ENCODE results near the gene RPS21.

DNA sequence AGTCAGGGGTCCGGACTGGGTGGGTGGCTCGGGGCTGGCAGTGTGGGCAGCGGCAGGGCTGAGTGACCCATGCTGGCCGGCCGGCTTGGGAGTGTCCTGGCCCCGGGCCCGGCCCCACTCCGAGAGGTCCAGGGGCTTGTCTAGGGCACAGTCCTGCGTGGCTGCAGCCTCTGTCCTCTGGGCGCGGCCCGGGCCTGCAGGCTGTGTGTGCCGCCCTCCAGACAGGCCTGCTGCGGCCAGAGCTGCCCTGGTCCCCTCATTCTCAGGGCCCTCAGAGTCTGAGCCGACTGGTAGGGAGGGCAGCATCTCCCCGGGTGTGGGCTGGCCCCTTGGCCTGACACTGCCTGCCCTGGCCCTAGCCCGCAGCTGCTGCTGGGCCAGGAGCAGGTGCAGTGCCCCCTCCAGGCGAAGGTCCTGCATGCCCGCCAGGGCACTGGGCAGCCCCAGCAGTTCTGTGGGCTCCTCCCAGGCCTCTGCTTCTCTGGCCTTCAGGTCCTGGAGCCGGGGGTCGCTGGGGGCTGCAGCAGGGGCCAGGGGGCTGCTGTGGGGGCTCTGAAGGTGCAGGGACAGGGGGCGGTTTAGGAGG is 27.1 kb downstream of the RPS21 start:
- TF ChIP-seq, protein P1, sequence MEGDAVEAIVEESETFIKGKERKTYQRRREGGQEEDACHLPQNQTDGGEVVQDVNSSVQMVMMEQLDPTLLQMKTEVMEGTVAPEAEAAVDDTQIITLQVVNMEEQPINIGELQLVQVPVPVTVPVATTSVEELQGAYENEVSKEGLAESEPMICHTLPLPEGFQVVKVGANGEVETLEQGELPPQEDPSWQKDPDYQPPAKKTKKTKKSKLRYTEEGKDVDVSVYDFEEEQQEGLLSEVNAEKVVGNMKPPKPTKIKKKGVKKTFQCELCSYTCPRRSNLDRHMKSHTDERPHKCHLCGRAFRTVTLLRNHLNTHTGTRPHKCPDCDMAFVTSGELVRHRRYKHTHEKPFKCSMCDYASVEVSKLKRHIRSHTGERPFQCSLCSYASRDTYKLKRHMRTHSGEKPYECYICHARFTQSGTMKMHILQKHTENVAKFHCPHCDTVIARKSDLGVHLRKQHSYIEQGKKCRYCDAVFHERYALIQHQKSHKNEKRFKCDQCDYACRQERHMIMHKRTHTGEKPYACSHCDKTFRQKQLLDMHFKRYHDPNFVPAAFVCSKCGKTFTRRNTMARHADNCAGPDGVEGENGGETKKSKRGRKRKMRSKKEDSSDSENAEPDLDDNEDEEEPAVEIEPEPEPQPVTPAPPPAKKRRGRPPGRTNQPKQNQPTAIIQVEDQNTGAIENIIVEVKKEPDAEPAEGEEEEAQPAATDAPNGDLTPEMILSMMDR (IDR thresholded peaks at IDR 0.05): peak; percentile 56
- TF ChIP-seq EZH2 (IDR thresholded peaks at IDR 0.05) (no peak), EZH2phosphoT487 (IDR thresholded peaks at IDR 0.05) (no peak)
